Esophagus muscularis mucosa (tissue), 3 donors: Measurements from ENCODE around the gene KLF7.

ENCODE experiments used
- CTCF ChIP-seq, 3 experiments: fragments of 200-600 bp in 2 of 3; fragments of 450-650 bp in 1 of 3; sonication (generic) in 2 of 3; IDR thresholded peaks; one replicate each; pipeline ENCODE4 v1.5.1; 2017 to 2019; ENCODE audit warnings: antibody characterized with exemption in 3 of 3, mild to moderate bottlenecking in 2 of 3, moderate library complexity in 1 of 3
- POLR2A ChIP-seq: fragments of 450-650 bp; IDR thresholded peaks from one replicate; pipeline ENCODE4 v1.6.1; 2017; ENCODE audit warnings: antibody characterized with exemption, moderate library complexity, mild to moderate bottlenecking, low read depth

GRCh38 chr2:207121784-207122183 lies 44.0 kb downstream of the KLF7 start:
- TF ChIP-seq CTCF (IDR thresholded peaks at IDR 0.05) (no peak), POLR2A (no peak)
